Activated T-helper 17 cell treated with anti-CD3 and anti-CD28 coated beads, Interleukin-2, amount 50 U/mL, for 72 hours (primary cell): ENCODE measurements around the gene STAT3. TPM values are rescaled to one million over a fixed set of nuclear protein-coding genes. Genes with fewer than 3 reads are reported as not detected.

Experiments
- ATAC-seq: fragments of 150-1000 bp; cut with Tn5 transposase; replicated peaks from 2 replicates; pipeline ENCODE4 v1.10.0; 2021; ENCODE audit warnings: mild to moderate bottlenecking, moderate library complexity
- H3K27ac Mint-ChIP-seq: one replicate; pipeline ENCODE4 v1.8.0; 2022; ENCODE audit warnings: mixed read lengths
- H3K27me3 Mint-ChIP-seq: one replicate; pipeline ENCODE4 v1.8.0; 2022; ENCODE audit warnings: mixed read lengths
- H3K36me3 Mint-ChIP-seq: one replicate; pipeline ENCODE4 v1.8.0; 2022; ENCODE audit warnings: low read depth, mild to moderate bottlenecking, mixed read lengths
- H3K4me1 Mint-ChIP-seq: one replicate; pipeline ENCODE4 v1.8.0; 2022; ENCODE audit warnings: mixed read lengths
- H3K4me3 Mint-ChIP-seq: one replicate; pipeline ENCODE4 v1.8.0; 2022; ENCODE audit warnings: mild to moderate bottlenecking, mixed read lengths
- H3K9me3 Mint-ChIP-seq: one replicate; pipeline ENCODE4 v1.8.0; 2022; ENCODE audit warnings: mixed read lengths
- total RNA-seq, 2 donors: library from RNA; stranded (reverse); gene quantifications; one replicate each; pipeline ENCODE4 v1.2.3, GENCODE V29; 2022

STAT3 gene
- total RNA-seq, 2 donors from 2014 or later = 179 to 429 TPM

DNA sequence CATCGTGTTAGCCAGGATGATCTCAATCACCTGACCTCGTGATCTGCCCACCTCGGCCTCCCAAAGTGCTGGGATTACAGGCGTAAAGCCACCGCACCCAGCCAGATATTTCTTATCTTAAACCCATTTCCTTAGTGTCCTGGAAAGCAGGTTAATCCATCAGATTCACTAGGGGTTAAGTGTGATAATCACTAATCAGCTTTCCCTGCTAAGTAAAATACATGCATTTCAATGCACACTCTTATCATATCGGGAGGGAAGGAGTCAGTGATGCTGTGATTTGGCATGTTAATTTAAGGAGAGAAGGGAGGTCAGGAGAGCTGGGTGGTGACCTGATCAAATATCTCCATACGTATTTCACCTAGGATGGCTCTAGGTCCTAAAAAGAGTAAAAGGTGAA lies 29.1 kb downstream of the STAT3 start:
- Mint-ChIP-seq H3K4me3 (no peak overlapping the region), H3K36me3 (peaks cover 77% of the 10 kb centered on the region), H3K27me3 (no peaks in the 10 kb centered on the region), H3K9me3 (no peaks in the 10 kb centered on the region), H3K4me1 (peaks cover 39% of the 10 kb centered on the region), H3K27ac (no peak overlapping the region)
- ATAC-seq = no peak

DNA sequence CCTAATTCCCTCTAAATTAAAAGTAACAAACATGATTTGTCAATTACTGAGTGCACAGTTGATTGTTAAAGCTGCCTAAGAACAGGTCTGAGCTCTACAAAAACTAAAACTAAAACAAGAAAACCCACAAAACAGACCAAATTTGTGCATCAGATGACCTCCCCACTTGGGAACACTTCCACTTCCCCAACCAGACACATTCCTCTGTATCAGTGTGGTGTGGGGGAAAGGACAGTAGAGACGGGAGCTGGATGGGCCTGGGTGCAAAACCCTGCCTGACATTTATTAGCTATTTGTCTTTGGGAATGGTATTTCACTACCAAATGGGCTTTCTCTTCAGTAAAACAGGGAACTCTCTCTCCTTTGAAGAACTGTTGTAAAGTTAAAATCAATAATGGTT lies 29.8 kb downstream of the STAT3 start:
- no peak overlapping the region for H3K27ac Mint-ChIP-seq
- no peak overlapping the region for H3K4me3 Mint-ChIP-seq
- no peak for ATAC-seq
- H3K27me3 Mint-ChIP-seq = no peaks in the 10 kb centered on the region
- H3K9me3 Mint-ChIP-seq = no peaks in the 10 kb centered on the region
- peaks cover 37% of the 10 kb centered on the region for H3K4me1 Mint-ChIP-seq
- H3K36me3 Mint-ChIP-seq = peaks cover 76% of the 10 kb centered on the region

DNA sequence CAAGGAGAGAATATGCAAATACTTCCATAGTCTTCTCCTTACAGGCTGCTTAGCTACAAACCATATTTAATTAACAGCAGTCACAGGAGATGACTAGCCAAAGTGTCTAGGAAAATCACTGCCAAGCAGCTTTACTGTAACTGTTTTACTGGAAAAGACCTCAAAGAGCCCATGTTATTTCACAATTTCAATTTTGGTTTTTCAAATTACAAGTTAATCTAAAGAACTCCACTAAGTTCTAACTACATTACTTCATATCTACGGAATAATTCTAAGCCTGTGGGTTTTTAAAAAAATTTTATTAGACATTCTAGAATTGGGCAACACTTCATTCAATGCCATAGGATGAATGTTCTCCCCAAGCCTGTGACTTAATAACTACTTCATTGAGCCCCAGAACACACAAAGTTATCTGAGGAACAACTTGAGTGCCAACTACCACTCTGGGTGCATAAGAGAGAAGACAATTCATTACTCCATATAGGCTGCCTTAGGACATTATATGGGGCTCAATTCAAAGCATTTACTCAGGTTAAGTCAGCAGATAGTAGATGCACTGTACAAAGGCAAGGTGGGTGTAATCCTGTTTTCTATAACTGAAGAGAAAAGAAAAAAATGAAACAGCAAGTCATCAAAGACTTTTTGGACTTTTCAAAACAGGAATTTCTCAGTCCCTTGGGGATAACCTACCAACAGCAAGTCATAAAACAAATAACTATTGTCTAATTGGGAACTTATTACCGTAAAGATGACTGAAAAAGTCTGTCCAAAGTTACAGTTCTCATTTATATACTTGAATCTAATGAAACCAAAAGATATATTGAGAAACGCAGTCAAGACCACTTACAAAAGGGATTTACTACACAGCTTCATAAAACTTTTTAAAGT lies 33.0 kb downstream of the STAT3 start:
- Mint-ChIP-seq H3K9me3 (no peaks in the 10 kb centered on the region), H3K36me3 (peaks cover 75% of the 10 kb centered on the region), H3K27ac (peak overlapping the region; percentile 13), H3K4me1 (peaks cover 17% of the 10 kb centered on the region), H3K27me3 (no peaks in the 10 kb centered on the region), H3K4me3 (peak overlapping the region; percentile 42)
- peak; percentile 55 for ATAC-seq

DNA sequence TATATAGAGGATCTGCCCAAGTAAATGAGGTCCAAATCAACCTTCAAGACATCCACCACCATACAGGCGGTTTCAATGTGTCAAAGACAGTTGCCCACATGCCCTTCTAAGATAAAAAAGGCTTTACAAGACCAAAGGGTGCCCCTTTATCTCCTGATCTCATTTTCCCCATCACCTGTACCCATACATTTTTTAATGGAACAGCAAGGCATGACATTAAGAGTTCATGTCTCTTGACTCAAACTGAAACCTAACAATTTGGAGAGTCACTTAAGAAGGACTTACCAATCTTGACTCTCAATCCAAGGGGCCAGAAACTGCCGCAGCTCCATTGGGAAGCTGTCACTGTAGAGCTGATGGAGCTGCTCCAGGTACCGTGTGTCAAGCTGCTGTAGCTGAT lies 40.1 kb downstream of the STAT3 start:
- H3K27ac Mint-ChIP-seq = peak overlapping the region; percentile 58
- H3K27me3 Mint-ChIP-seq = no peaks in the 10 kb centered on the region
- H3K36me3 Mint-ChIP-seq = peaks cover 95% of the 10 kb centered on the region
- peak; percentile 42 for ATAC-seq
- no peaks in the 10 kb centered on the region for H3K9me3 Mint-ChIP-seq
- peaks cover 19% of the 10 kb centered on the region for H3K4me1 Mint-ChIP-seq
- H3K4me3 Mint-ChIP-seq = peak overlapping the region; percentile 0

DNA sequence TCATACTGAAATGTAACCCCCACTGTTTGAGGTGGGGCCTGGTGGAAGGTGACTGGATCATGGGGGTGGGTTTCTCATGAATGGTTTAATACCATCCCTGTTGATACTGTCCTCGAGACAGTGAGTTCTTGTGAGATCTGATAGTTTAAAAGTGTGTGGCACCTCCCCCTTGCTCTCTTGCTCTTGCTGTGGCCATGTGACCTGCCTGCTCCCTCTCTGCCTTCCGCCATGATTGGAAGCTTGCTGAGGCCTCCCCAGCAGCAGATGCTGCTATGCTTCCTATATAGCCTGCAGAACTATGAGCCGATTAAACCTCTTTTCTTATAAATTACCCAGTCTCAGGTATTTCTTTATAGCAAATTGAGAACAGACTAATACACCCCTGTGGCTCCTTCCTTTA lies 40.6 kb downstream of the STAT3 start:
- Mint-ChIP-seq H3K27ac (peak overlapping the region; percentile 58), H3K9me3 (no peaks in the 10 kb centered on the region), H3K36me3 (peaks cover 95% of the 10 kb centered on the region), H3K4me1 (peaks cover 22% of the 10 kb centered on the region), H3K27me3 (no peaks in the 10 kb centered on the region), H3K4me3 (no peak overlapping the region)
- no peak for ATAC-seq

DNA sequence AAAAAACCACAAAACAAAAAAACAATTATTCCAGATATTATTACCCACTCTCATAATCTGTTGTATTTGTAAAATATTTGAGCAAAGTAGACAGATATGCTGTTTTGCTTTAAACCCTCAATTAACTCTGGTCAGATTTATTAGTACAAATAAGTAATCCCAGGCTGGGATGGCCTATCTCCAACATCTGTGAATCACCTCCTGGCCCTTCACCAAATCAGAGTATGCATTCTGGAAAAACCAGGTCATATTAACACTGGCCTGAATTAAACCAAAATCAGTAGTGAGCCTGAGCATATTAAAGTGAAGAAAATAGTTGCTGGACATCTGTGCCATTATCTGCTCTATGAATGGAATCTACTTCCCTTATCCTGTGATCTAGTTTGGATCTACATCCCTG lies 41.0 kb downstream of the STAT3 start:
- Mint-ChIP-seq H3K27ac (peak overlapping the region; percentile 58), H3K4me1 (peaks cover 26% of the 10 kb centered on the region), H3K9me3 (no peaks in the 10 kb centered on the region), H3K4me3 (no peak overlapping the region), H3K27me3 (no peaks in the 10 kb centered on the region), H3K36me3 (peaks cover 95% of the 10 kb centered on the region)
- no peak for ATAC-seq

DNA sequence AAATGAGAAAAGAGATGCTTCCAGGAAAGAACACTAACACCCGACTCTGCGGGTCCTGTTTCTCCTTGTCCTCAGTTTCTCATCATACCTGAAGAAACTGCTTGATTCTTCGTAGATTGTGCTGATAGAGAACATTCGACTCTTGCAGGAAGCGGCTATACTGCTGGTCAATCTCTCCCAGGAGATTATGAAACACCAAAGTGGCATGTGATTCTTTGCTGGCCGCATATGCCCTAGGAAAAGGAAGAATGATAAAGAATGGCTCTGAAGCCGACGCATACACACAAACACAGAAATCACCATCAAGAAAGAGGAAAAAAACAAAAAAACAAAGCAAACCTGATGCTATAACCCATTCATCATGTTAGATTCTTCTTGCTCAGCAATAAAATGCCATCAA lies 41.8 kb downstream of the STAT3 start:
- Mint-ChIP-seq H3K4me1 (peaks cover 28% of the 10 kb centered on the region), H3K36me3 (peaks cover 96% of the 10 kb centered on the region), H3K4me3 (no peak overlapping the region), H3K9me3 (no peaks in the 10 kb centered on the region), H3K27ac (no peak overlapping the region), H3K27me3 (no peaks in the 10 kb centered on the region)
- ATAC-seq = no peak

DNA sequence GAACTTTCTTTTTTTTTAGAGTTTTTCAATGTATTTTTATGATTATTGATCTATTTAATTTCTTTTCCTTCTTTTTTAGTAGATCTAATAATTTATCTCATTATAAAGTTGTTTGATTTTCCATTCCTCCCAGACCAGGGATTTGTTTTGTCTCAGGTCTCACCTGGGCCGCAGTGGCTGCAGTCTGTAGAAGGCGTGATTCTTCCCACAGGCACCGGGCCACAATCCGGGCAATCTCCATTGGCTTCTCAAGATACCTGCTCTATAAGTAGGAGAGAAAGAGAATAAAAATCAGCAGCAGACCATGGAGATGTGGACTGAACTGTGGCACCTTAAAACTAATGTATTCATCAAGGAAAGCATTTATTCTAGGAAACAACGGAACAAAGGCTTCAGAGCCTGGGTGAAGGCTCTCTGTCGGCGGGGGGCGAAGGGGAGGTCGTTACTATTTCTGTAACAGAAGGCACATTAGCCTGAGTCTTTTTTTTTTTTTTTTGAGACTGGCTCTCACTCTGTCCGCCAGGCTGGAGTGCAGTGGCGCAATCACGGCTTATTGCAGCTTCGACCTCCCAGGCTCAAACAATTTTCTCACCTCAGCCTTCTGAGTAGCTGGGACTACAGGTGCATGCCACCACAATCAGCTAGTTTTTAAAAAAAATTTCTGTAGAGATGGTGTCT lies 42.7 kb downstream of the STAT3 start:
- no peaks in the 10 kb centered on the region for H3K9me3 Mint-ChIP-seq
- H3K4me3 Mint-ChIP-seq = no peak overlapping the region
- H3K4me1 Mint-ChIP-seq = peaks cover 37% of the 10 kb centered on the region
- H3K27ac Mint-ChIP-seq = no peak overlapping the region
- no peaks in the 10 kb centered on the region for H3K27me3 Mint-ChIP-seq
- peaks cover 99% of the 10 kb centered on the region for H3K36me3 Mint-ChIP-seq
- no peak for ATAC-seq

DNA sequence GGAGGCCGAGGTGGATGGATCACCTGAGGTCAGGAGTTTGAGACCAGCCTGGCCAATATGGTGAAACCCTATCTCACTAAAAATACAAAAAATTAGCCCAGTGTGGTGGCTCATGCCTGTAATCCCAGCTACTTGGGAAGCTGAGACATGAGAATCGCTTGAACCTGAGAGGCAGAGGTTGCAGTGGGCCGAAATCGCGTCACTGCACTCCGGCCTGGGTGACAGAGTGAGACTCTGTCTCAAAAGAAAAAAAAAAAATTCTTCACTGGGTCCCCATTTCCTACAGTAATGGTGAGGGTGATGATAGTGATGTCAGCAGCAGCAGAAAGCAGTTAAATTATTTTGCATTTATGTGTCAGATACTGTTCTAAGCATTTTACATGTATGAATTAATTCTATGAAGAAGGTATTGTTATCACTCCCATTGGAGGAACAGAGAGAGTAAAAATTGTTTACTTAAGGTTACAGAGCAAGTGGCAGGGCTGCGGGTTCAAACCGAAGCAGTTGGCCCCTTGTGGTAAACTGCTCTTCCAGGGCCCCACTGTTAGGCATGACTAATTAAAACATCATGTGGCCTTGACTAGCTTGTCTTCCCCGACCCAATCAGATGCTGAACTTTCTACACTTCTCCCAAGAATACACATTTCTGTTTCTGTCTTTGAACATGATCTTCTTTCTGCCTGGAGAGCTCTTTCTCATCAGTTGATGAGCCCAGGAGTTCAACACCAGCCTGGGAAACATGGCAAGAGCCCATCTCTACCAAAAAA lies 45.8 kb downstream of the STAT3 start:
- peak; percentile 74 for ATAC-seq
- H3K27me3 Mint-ChIP-seq = no peaks in the 10 kb centered on the region
- H3K36me3 Mint-ChIP-seq = peaks cover 96% of the 10 kb centered on the region
- no peaks in the 10 kb centered on the region for H3K9me3 Mint-ChIP-seq
- peak overlapping the region; percentile 75 for H3K4me3 Mint-ChIP-seq
- H3K27ac Mint-ChIP-seq = peak overlapping the region; percentile 95
- peaks cover 43% of the 10 kb centered on the region for H3K4me1 Mint-ChIP-seq

DNA sequence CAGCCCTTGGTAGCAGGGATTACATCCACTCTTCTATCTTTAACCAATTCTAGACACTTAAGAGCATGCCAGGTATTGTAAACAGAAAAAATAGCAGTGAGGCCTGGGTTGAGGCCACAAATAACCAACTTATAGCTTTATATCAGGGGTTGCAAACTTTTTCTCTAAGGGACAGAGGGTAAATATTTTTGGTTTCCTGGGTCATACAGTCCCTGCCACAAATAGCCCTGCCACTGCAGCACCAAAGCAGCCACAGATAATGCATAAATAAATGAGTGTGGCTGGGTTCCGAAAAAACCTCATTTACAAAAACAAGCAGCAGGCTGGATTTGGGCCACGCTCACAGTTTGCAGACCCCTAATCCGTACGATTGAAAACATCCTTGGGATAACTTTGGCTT lies 46.7 kb downstream of the STAT3 start:
- Mint-ChIP-seq H3K27me3 (no peaks in the 10 kb centered on the region), H3K9me3 (no peaks in the 10 kb centered on the region), H3K4me3 (peak overlapping the region; percentile 75)

DNA sequence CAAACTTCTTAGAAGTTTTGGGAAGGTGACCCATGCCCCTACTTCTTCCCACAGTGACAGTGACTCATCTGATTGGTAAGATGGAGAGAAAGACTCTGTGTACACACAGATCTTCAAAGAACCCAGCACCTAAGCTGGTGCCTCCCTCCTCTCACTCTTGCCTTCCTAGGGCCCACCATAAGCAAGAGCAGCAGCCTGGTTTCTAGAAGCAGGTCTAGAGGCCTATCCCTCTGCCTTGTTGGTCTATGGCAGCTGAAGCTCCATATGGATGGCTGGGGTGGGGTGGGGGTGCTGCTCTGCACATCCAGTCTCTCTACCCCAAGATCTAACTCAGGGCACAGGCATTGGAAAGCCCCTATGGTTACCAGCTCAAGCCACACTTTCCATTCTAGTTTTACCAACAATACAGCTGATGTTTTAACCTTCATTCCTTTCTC lies 47.5 kb downstream of the STAT3 start:
- H3K4me1 Mint-ChIP-seq = peaks cover 44% of the 10 kb centered on the region
- no peaks in the 10 kb centered on the region for H3K9me3 Mint-ChIP-seq
- peak overlapping the region; percentile 75 for H3K4me3 Mint-ChIP-seq
- peak; percentile 57 for ATAC-seq
- H3K36me3 Mint-ChIP-seq = peaks cover 93% of the 10 kb centered on the region
- H3K27ac Mint-ChIP-seq = peak overlapping the region; percentile 95
- no peaks in the 10 kb centered on the region for H3K27me3 Mint-ChIP-seq

More for the DNA sequence above, 46.7 kb downstream of the STAT3 start:
- Mint-ChIP-seq H3K36me3 (peaks cover 95% of the 10 kb centered on the region), H3K4me1 (peaks cover 44% of the 10 kb centered on the region), H3K27ac (peak overlapping the region; percentile 95)
- no peak for ATAC-seq

DNA sequence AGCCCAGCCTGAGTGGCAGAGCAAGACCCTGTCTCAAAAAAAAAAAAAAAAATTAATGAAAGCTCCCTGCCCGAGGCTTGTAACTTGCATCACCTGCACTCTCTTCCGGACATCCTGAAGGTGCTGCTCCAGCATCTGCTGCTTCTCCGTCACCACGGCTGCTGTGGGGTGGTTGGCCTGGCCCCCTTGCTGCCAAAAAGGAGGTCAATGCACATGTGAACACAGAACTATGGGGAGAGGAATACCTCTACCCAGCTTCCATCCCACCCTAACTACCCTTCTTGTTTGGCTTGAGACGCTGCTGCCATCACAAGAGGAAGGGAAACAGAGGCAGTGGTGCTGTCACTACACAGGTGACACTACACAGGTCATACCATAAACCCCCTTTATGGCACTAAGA lies 49.0 kb downstream of the STAT3 start:
- H3K4me3 Mint-ChIP-seq = peak overlapping the region; percentile 79
- H3K9me3 Mint-ChIP-seq = no peaks in the 10 kb centered on the region
- peak overlapping the region; percentile 95 for H3K27ac Mint-ChIP-seq
- ATAC-seq = no peak
- no peaks in the 10 kb centered on the region for H3K27me3 Mint-ChIP-seq
- H3K4me1 Mint-ChIP-seq = peaks cover 44% of the 10 kb centered on the region
- peaks cover 93% of the 10 kb centered on the region for H3K36me3 Mint-ChIP-seq

DNA sequence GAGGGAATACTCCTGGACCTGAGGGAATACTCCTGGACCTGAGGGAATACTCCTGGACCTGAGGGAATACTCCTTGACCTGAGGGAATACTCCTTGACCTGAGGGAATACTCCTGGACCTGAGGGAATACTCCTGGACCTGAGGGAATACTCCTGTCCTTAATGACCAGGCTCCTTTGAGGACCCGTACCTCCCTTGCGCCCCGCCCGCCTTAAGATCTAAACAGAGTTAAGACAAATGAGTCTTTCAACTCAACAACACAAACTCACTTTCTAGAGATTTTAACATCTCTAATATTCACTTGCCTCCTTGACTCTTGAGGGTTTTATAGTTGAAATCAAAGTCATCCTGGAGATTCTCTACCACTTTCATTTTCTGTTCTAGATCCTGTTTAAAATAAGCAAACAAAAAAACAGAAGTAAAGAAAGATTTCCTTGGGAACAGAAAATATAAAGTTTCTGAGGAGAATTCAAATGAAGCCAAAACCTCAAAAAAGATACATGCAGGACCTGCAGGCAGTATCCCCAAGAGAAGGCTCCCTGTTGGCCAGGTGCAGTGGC lies 49.7 kb downstream of the STAT3 start:
- Mint-ChIP-seq H3K4me1 (peaks cover 43% of the 10 kb centered on the region), H3K36me3 (peaks cover 93% of the 10 kb centered on the region), H3K27me3 (no peaks in the 10 kb centered on the region), H3K4me3 (peak overlapping the region; percentile 79), H3K27ac (peak overlapping the region; percentile 95), H3K9me3 (no peaks in the 10 kb centered on the region)
- no peak for ATAC-seq

DNA sequence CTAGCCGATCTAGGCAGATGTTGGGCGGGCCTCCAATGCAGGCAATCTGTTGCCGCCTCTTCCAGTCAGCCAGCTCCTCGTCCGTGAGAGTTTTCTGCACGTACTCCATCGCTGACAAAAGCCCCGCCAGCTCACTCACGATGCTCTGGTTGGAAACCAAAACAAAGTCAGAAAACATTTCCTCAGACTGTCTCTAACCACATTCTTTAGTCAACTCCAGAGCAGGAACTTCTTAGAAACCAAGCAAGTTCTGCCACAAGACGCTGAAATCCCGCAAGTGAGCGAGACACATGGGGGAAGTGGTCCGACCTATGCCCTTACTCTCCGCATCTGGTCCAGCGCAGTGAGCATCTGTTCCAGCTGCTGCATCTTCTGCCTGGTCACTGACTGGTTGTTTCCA lies 50.8 kb downstream of the STAT3 start:
- Mint-ChIP-seq H3K27me3 (no peaks in the 10 kb centered on the region), H3K9me3 (no peaks in the 10 kb centered on the region), H3K4me1 (peaks cover 42% of the 10 kb centered on the region), H3K27ac (peak overlapping the region; percentile 96), H3K4me3 (peak overlapping the region; percentile 84), H3K36me3 (peaks cover 93% of the 10 kb centered on the region)
- peak; percentile 69 for ATAC-seq
